H1 (cell line): ENCODE results near the gene ZNF74. TPM values are rescaled to one million over a fixed set of nuclear protein-coding genes. Genes with fewer than 3 reads are reported as not detected.

ENCODE experiments used
- CTCF ChIA-PET: fragments of 300-600 bp; sonication (Branson Sonifier 250); formaldehyde crosslinking; loops from one replicate; lab custom pipeline; 2021; ENCODE audit not compliant: partially characterized antibody; lab: Charles Lee
- POLR2A ChIA-PET: fragments of 300-600 bp; sonication (Branson Sonifier 250); formaldehyde crosslinking; loops from one replicate; lab custom pipeline; 2021; ENCODE audit warnings: inconsistent platforms; ENCODE audit not compliant: partially characterized antibody; lab: Charles Lee
- DNase-seq, 2 experiments: peaks; one replicate each; pipeline versions ENCODE4 v3.0.0 to v3.0.0-alpha.2; 2010 to 2022; ENCODE audit warnings: low spot score in 2 of 2, low read depth in 1 of 2, mixed read lengths in 1 of 2
- FAIRE-seq: peaks from 2 replicates; lab custom pipeline; 2011; peaks lifted over from hg19 to GRCh38; lab: Jason Lieb, UNC
- H2AFZ ChIP-seq: 2 replicates; pipeline ENCODE4 v1.8.1; 2012; ENCODE audit warnings: low read length, inconsistent platforms
- H2AK5ac ChIP-seq: 2 replicates; pipeline ENCODE4 v1.6.1; 2013; ENCODE audit warnings: low read depth, low read length
- H2BK120ac ChIP-seq: replicated peaks from 2 replicates; pipeline ENCODE3; 2013; ENCODE audit warnings: low read depth, low read length, inconsistent platforms
- H2BK12ac ChIP-seq: 2 replicates; pipeline ENCODE4 v1.6.1; 2013; ENCODE audit warnings: low read depth, low read length
- H2BK15ac ChIP-seq: 2 replicates; pipeline ENCODE4 v1.6.1; 2013; ENCODE audit warnings: low read length
- H2BK20ac ChIP-seq: 2 replicates; pipeline ENCODE4 v1.6.1; 2013; ENCODE audit warnings: low read length
- H2BK5ac ChIP-seq: 2 replicates; pipeline ENCODE4 v1.6.1; 2013; ENCODE audit warnings: low read depth, low read length
- H3K14ac ChIP-seq: 2 replicates; pipeline ENCODE4 v1.6.1; 2013; ENCODE audit warnings: inconsistent platforms; ENCODE audit not compliant: insufficient read length
- H3K18ac ChIP-seq: 2 replicates; pipeline ENCODE4 v1.6.1; 2013; ENCODE audit warnings: low read length; ENCODE audit errors: extremely low read depth
- H3K23ac ChIP-seq: 2 replicates; pipeline ENCODE4 v1.6.1; 2013; ENCODE audit warnings: inconsistent platforms; ENCODE audit not compliant: insufficient read length
- H3K23me2 ChIP-seq: 2 replicates; pipeline ENCODE4 v1.6.1; 2013; ENCODE audit warnings: low read depth, low read length
- H3K27ac ChIP-seq: 2 replicates; pipeline ENCODE4 v1.6.1; 2011; ENCODE audit warnings: low read depth, low read length, inconsistent platforms
- H3K27me3 ChIP-seq, 4 experiments: replicated peaks in 1 of 4; 1 replicate in 1 of 4; 2 replicates in 3 of 4; pipeline versions ENCODE4 v1.6.1 to v1.8.1; 2011 to 2013; ENCODE audit warnings: low read length in 3 of 4, mild to moderate bottlenecking in 3 of 4, inconsistent platforms in 2 of 4, mixed read lengths in 2 of 4, moderate library complexity in 1 of 4; ENCODE audit not compliant: control insufficient read depth in 3 of 4, insufficient read depth in 3 of 4; ENCODE audit errors: extremely low read depth in 1 of 4
- H3K36me3 ChIP-seq, 4 experiments: 2 replicates each; pipeline versions ENCODE4 v1.6.1 to v1.8.1; 2011 to 2013; ENCODE audit warnings: mild to moderate bottlenecking in 4 of 4, low read length in 3 of 4, moderate library complexity in 2 of 4, control low read depth in 1 of 4, inconsistent platforms in 1 of 4; ENCODE audit not compliant: insufficient read depth in 4 of 4, control insufficient read depth in 2 of 4
- H3K4ac ChIP-seq: replicated peaks from 2 replicates; pipeline ENCODE3; 2013; ENCODE audit warnings: low read length, low read depth, mixed read lengths, inconsistent platforms; ENCODE audit not compliant: insufficient read length
- H3K4me1 ChIP-seq, 4 experiments: replicated peaks in 1 of 4; 1 replicate in 1 of 4; 2 replicates in 3 of 4; pipeline versions ENCODE4 v1.6.1 to v1.8.1; 2011 to 2013; ENCODE audit warnings: low read length in 3 of 4, inconsistent platforms in 2 of 4, mixed read lengths in 1 of 4; ENCODE audit not compliant: insufficient read depth in 4 of 4, control insufficient read depth in 3 of 4
- H3K4me2 ChIP-seq, 2 experiments: 2 replicates each; pipeline versions ENCODE4 v1.6.1 to v1.8.1; 2011 to 2013; ENCODE audit warnings: low read depth in 2 of 2, low read length in 2 of 2, control low read depth in 1 of 2, inconsistent platforms in 1 of 2, mild to moderate bottlenecking in 1 of 2; ENCODE audit not compliant: insufficient read depth in 1 of 2
- H3K4me3 ChIP-seq, 4 experiments: fragments of 200-600, 300-600 bp in 1 of 4; sonication (generic), shearing (Covaris generic), sonication (Bioruptor Twin) in 1 of 4; 2 replicates each; pipeline versions ENCODE4 v1.5.1 to v1.8.1; 2011 to 2016; ENCODE audit warnings: low read length in 4 of 4, low read depth in 3 of 4, control low read depth in 2 of 4, inconsistent platforms in 2 of 4, mild to moderate bottlenecking in 2 of 4, mixed read lengths in 1 of 4, moderate library complexity in 1 of 4; ENCODE audit not compliant: insufficient read depth in 2 of 4; ENCODE audit errors: extremely low read depth in 1 of 4
- H3K56ac ChIP-seq: replicated peaks from 2 replicates; pipeline ENCODE3; 2013; ENCODE audit warnings: low read depth, mild to moderate bottlenecking, mixed read lengths, low read length, inconsistent platforms; ENCODE audit not compliant: insufficient read length
- H3K79me1 ChIP-seq: 2 replicates; pipeline ENCODE4 v1.6.1; 2013; ENCODE audit warnings: low read depth, low read length, control low read depth
- H3K79me2 ChIP-seq, 2 experiments: 2 replicates each; pipeline versions ENCODE4 v1.6.1 to v1.8.1; 2012 to 2013; ENCODE audit warnings: low read length in 2 of 2, mild to moderate bottlenecking in 2 of 2, inconsistent platforms in 1 of 2; ENCODE audit not compliant: insufficient read depth in 2 of 2, control insufficient read depth in 1 of 2
- H3K9ac ChIP-seq, 4 experiments: replicated peaks in 1 of 4; 1 replicate in 1 of 4; 2 replicates in 3 of 4; pipeline versions ENCODE4 v1.6.1 to v1.8.1; 2011 to 2013; ENCODE audit warnings: low read depth in 3 of 4, low read length in 3 of 4, control low read depth in 2 of 4, mild to moderate bottlenecking in 2 of 4, moderate library complexity in 2 of 4, inconsistent platforms in 1 of 4; ENCODE audit errors: extremely low read depth in 1 of 4
- H3K9me3 ChIP-seq, 2 experiments: 2 replicates each; pipeline versions ENCODE4 v1.6.1 to v1.8.1; 2012 to 2013; ENCODE audit warnings: mild to moderate bottlenecking in 2 of 2, moderate library complexity in 2 of 2, control low read depth in 1 of 2, inconsistent platforms in 1 of 2, low read depth in 1 of 2, low read length in 1 of 2, mixed read lengths in 1 of 2; ENCODE audit not compliant: insufficient read depth in 2 of 2
- H4K20me1 ChIP-seq, 2 experiments: replicated peaks in 1 of 2; 2 replicates each; pipeline versions ENCODE3 to v1.8.1; 2011 to 2013; ENCODE audit warnings: inconsistent platforms in 2 of 2, low read length in 2 of 2, mild to moderate bottlenecking in 1 of 2; ENCODE audit not compliant: insufficient read depth in 2 of 2, control insufficient read depth in 1 of 2
- H4K5ac ChIP-seq: 2 replicates; pipeline ENCODE4 v1.6.1; 2013; ENCODE audit warnings: low read length, low read depth, mixed read lengths, inconsistent platforms; ENCODE audit not compliant: insufficient read length
- H4K8ac ChIP-seq: 2 replicates; pipeline ENCODE4 v1.8.0; 2013; ENCODE audit warnings: mild to moderate bottlenecking, moderate library complexity, low read length, inconsistent platforms; ENCODE audit not compliant: insufficient read depth; ENCODE audit errors: extremely low read depth
- H4K91ac ChIP-seq: replicated peaks from 2 replicates; pipeline ENCODE3; 2013; ENCODE audit warnings: low read length, mixed read lengths, inconsistent platforms; ENCODE audit not compliant: insufficient read length
- GABPA ChIP-seq: IDR thresholded peaks from 2 replicates; pipeline ENCODE4 v1.6.1; 2011; ENCODE audit warnings: mild to moderate bottlenecking, low read length, moderate library complexity, borderline replicate concordance; ENCODE audit not compliant: insufficient read depth
- KDM1A ChIP-seq: fragments of 200-600, 300-600 bp; sonication (generic); IDR thresholded peaks from 2 replicates; pipeline ENCODE4 v1.7.1; 2016; ENCODE audit warnings: mild to moderate bottlenecking, low read length, borderline replicate concordance
- MAFK ChIP-seq: IDR thresholded peaks from 2 replicates; pipeline ENCODE4 v1.6.1; 2012; ENCODE audit warnings: low read depth, mild to moderate bottlenecking, improper control_type of control experiment, low read length
- PHF8 ChIP-seq: fragments of 200-600 bp; sonication (generic); conservative IDR thresholded peaks from 2 replicates; pipeline ENCODE4 v1.7.1; 2012; ENCODE audit warnings: low read depth, mild to moderate bottlenecking, inconsistent platforms, low read length, moderate library complexity
- RXRA ChIP-seq: IDR thresholded peaks from 2 replicates; pipeline ENCODE4 v1.6.1; 2011; ENCODE audit warnings: low read depth, mild to moderate bottlenecking, low read length, moderate library complexity; ENCODE audit not compliant: insufficient read depth
- TBP ChIP-seq: IDR thresholded peaks from 2 replicates; pipeline ENCODE4 v1.6.1; 2011; ENCODE audit warnings: low read depth, low read length, improper control_type of control experiment
- WGBS, 2 experiments: shearing (Covaris generic) in 1 of 2; methylation state at CpG; one replicate each; pipeline versions ENCODE4 v1.1.6 to v1.1.7; 2013 to 2015; ENCODE audit warnings: low lambda C conversion rate in 2 of 2, mixed read lengths in 2 of 2, inconsistent platforms in 1 of 2, low coverage in 1 of 2, missing lambda C conversion rate in 1 of 2; ENCODE audit not compliant: insufficient replicate concordance in 2 of 2, insufficient coverage in 1 of 2, insufficient read length in 1 of 2; ENCODE audit errors: extremely low coverage in 1 of 2, missing lambda C conversion rate in 1 of 2; 5-methylcytosine and 5-hydroxymethylcytosine counted together
- polyA plus RNA-seq, 7 experiments: library from polyadenylated mRNA; depleted of rRNA in 3 of 7; stranded (reverse) in 5 of 7; unstranded in 2 of 7; fragments of >200 nt in 5 of 7; fragments of 200-250 nt in 2 of 7; gene quantifications; 1 replicate in 5 of 7; 2 replicates in 1 of 7; 4 replicates in 1 of 7; pipeline versions ENCODE4 v1.2.1 to v1.2.3, GENCODE V29; 2011 to 2013; ENCODE audit warnings: missing spikeins in 2 of 7, mixed read lengths in 2 of 7
- total RNA-seq: library from RNA; stranded (reverse); fragmentation: NEBNext Ultra II Directional; extraction: Animal tissue kit (Norgen Biotek cat#: 25700); gene quantifications from 2 replicates; pipeline ENCODE4 v1.2.1, GENCODE V29; 2021
- TF ChIP-seq, protein P1 (sequence below): IDR thresholded peaks from 2 replicates; pipeline ENCODE4 v1.6.1; 2012; ENCODE audit warnings: low read length, inconsistent platforms

The ZNF74 gene
- total and polyA plus RNA-seq, 2 of the 8 experiments (the other 6 are each of a cell fraction or from before 2014, with no cell fraction given): 29.7 to 45.7 TPM

GRCh38 chr22:20390394-20390907 lies 3.5 kb upstream of the ZNF74 start:
- Histone ChIP-seq H2AFZ (no peak overlapping the region), H4K91ac (no peak overlapping the region), H3K79me2 (peaks cover 4 to 8% of the 10 kb centered on the region in 2 experiments; a peak in 2 of 4 replicates), H3K79me1 (0 out of 2 replicates have a peak, but pooled peaks cover 2% of the 10 kb centered on the region), H3K14ac (no peak overlapping the region), H2BK120ac (no peak overlapping the region), H2BK20ac (no peak overlapping the region), H3K4ac (no peak overlapping the region), H4K5ac (no peak overlapping the region), H3K27ac (no peak overlapping the region), H4K20me1 (peaks cover 0 to 3% of the 10 kb centered on the region in 2 experiments), H2AK5ac (no peak overlapping the region), H3K9me3 (no peaks in the 10 kb centered on the region), H3K4me3 (no peak overlapping the region), H3K4me2 (no peak overlapping the region), H3K23me2 (peaks cover 5% of the 10 kb centered on the region; the same call in 1 of the 2 replicates), H2BK12ac (peak overlapping the region; percentile 50; the same call in 1 of the 2 replicates), H3K56ac (no peak overlapping the region), H3K4me1 (peaks cover 0 to 9% (median 7%) of the 10 kb centered on the region in 4 experiments; a peak in 5 of 7 replicates), H3K18ac (no peak overlapping the region; the same call in 1 of the 2 replicates), H3K36me3 (no peaks in the 10 kb centered on the region), H3K23ac (no peak overlapping the region), H4K8ac (peak overlapping the region; percentile 5; the same call in 1 of the 2 replicates), H2BK5ac (no peak overlapping the region), H2BK15ac (no peak overlapping the region), H3K27me3 (no peaks in the 10 kb centered on the region), H3K9ac (no peak overlapping the region)
- TF ChIP-seq MAFK (no peak), KDM1A (no peak), GABPA (no peak), TBP (no peak), RXRA (no peak), PHF8 (no peak)
- TF ChIP-seq, protein P1, sequence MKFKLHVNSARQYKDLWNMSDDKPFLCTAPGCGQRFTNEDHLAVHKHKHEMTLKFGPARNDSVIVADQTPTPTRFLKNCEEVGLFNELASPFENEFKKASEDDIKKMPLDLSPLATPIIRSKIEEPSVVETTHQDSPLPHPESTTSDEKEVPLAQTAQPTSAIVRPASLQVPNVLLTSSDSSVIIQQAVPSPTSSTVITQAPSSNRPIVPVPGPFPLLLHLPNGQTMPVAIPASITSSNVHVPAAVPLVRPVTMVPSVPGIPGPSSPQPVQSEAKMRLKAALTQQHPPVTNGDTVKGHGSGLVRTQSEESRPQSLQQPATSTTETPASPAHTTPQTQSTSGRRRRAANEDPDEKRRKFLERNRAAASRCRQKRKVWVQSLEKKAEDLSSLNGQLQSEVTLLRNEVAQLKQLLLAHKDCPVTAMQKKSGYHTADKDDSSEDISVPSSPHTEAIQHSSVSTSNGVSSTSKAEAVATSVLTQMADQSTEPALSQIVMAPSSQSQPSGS: no peak
- no peak for DNase-seq
- 91% methylated on average over 5 of the region's 5 CpGs; no CpG with 5 or more reads in 1 of the 2 experiments for WGBS, 2 experiments
- POLR2A ChIA-PET: no interaction called here
- CTCF ChIA-PET: no interaction called here
- no peak for FAIRE-seq
